K562 (cell line): ENCODE measurements around the gene CPSF4L. TPM values are rescaled to one million over a fixed set of nuclear protein-coding genes. Genes with fewer than 3 reads are reported as not detected.

ENCODE experiments used
- CAMTA2 ChIP-seq: fragments of 250-450 bp; sonication (Bioruptor Pico); conservative IDR thresholded peaks from 2 replicates; pipeline ENCODE4 v1.5.1; 2022
- CTBP1 ChIP-seq: fragments of 450-650 bp; IDR thresholded peaks from 2 replicates; pipeline ENCODE4 v1.6.1; 2016; ENCODE audit warnings: borderline replicate concordance
- ERF ChIP-seq: fragments of 450-650 bp; formaldehyde crosslinking; IDR thresholded peaks from 2 replicates; pipeline ENCODE4 v1.4.0; 2020; ENCODE audit warnings: mild to moderate bottlenecking, mixed read lengths
- FOXA1 ChIP-seq: fragments of 450-650 bp; IDR thresholded peaks from 2 replicates; pipeline ENCODE4 v1.6.1; 2016; ENCODE audit warnings: mild to moderate bottlenecking, borderline replicate concordance
- HMG20A ChIP-seq: fragments of 450-650 bp; formaldehyde crosslinking; conservative IDR thresholded peaks from 2 replicates; pipeline ENCODE4 v1.4.0; 2020; ENCODE audit warnings: mild to moderate bottlenecking, mixed read lengths
- HNRNPUL1 ChIP-seq: fragments of 200-400 bp; formaldehyde crosslinking; IDR thresholded peaks from 2 replicates; pipeline ENCODE4 v1.6.1; 2017; ENCODE audit warnings: low read length
- ILF3 ChIP-seq: fragments of 450-650 bp; IDR thresholded peaks from 2 replicates; pipeline ENCODE4 v1.6.1; 2018; ENCODE audit warnings: antibody characterized with exemption, mild to moderate bottlenecking, moderate library complexity, borderline replicate concordance
- ILK ChIP-seq: fragments of 450-650 bp; IDR thresholded peaks from 2 replicates; pipeline ENCODE4 v1.6.1; 2016; ENCODE audit warnings: missing genetic modification characterization, low read depth, mild to moderate bottlenecking, missing compliant biosample characterization, moderate library complexity, borderline replicate concordance
- KLF6 ChIP-seq: fragments of 250-450 bp; sonication (Bioruptor Pico); IDR thresholded peaks from 2 replicates; pipeline ENCODE4 v1.4.0; 2020; ENCODE audit warnings: mild to moderate bottlenecking, moderate library complexity, borderline replicate concordance
- MAFK ChIP-seq: IDR thresholded peaks from 2 replicates; pipeline ENCODE4 v1.6.1; 2011; ENCODE audit warnings: low read length, improper control_type of control experiment
- MED1 ChIP-seq: sonication (generic); formaldehyde crosslinking; IDR thresholded peaks from 2 replicates; pipeline ENCODE4 v1.8.1; 2023; ENCODE audit warnings: missing genetic modification reagents, borderline replicate concordance
- MYBL2 ChIP-seq, 2 experiments: fragments of 450-650 bp in 1 of 2; sonication (generic) in 1 of 2; formaldehyde crosslinking in 1 of 2; IDR thresholded peaks; 2 replicates each; pipeline versions ENCODE4 v1.6.1 to v1.8.1; 2017 to 2022; ENCODE audit warnings: borderline replicate concordance in 1 of 2, inconsistent platforms in 1 of 2, low read depth in 1 of 2, mild to moderate bottlenecking in 1 of 2, missing genetic modification reagents in 1 of 2, moderate library complexity in 1 of 2
- PRDM10 ChIP-seq: fragments of 450-650 bp; IDR thresholded peaks from 2 replicates; pipeline ENCODE4 v1.6.1; 2018; ENCODE audit not compliant: partially characterized antibody
- SMARCA4 ChIP-seq: fragments of 450-650 bp; IDR thresholded peaks from 2 replicates; pipeline ENCODE4 v1.6.1; 2016
- TAF9B ChIP-seq: fragments of 450-650 bp; IDR thresholded peaks from 2 replicates; pipeline ENCODE4 v1.6.1; 2018; ENCODE audit warnings: mild to moderate bottlenecking; ENCODE audit not compliant: partially characterized antibody
- ZNF3 ChIP-seq: fragments of 250-450 bp; sonication (Bioruptor Pico); IDR thresholded peaks from 2 replicates; pipeline ENCODE4 v1.5.0; 2021; ENCODE audit warnings: mild to moderate bottlenecking, moderate library complexity
- ZNF311 ChIP-seq: fragments of 250-450 bp; sonication (Bioruptor Pico); IDR thresholded peaks from 2 replicates; pipeline ENCODE4 v1.4.0; 2020; ENCODE audit warnings: mild to moderate bottlenecking, moderate library complexity
- ZNF780A ChIP-seq: fragments of 250-450 bp; sonication (Bioruptor Pico); IDR thresholded peaks from 2 replicates; pipeline ENCODE4 v1.5.0; 2021; ENCODE audit warnings: mild to moderate bottlenecking
- polyA plus RNA-seq, 8 experiments: library from polyadenylated mRNA; depleted of rRNA in 4 of 8; stranded (reverse) in 5 of 8; unstranded in 3 of 8; fragments of >200 nt; fragmentation: Nextera tagmentation in 2 of 8; fragmentation: Illumina TruSeq in 1 of 8; extraction: Ambion mirVana in 2 of 8; extraction: Trizol in 1 of 8; gene quantifications; 2 replicates each; pipeline versions ENCODE4 v1.2.1 to v1.2.3, GENCODE V29; 2011 to 2014; ENCODE audit warnings: inconsistent platforms in 1 of 8, missing spikeins in 1 of 8
- total RNA-seq, 7 experiments: library from RNA; depleted of rRNA in 6 of 7; stranded (reverse); fragments of >200 nt in 6 of 7; fragmentation: Illumina TruSeq in 2 of 7; extraction: Trizol in 2 of 7; gene quantifications; 2 replicates each; pipeline versions ENCODE4 v1.2.1 to v1.2.3, GENCODE V29; 2011 to 2021; ENCODE audit warnings: low replicate concordance in 1 of 7
- TF ChIP-seq, protein P1 (sequence below): fragments of 450-650 bp; conservative IDR thresholded peaks from 2 replicates; pipeline ENCODE4 v1.6.1; 2016; ENCODE audit warnings: missing genetic modification characterization, low read depth, mild to moderate bottlenecking, control low read depth, missing compliant biosample characterization
- TF ChIP-seq, protein P2 (sequence below): fragments of 450-650 bp; IDR thresholded peaks from 2 replicates; pipeline ENCODE4 v1.6.1; 2016; ENCODE audit warnings: missing biosample characterization, missing genetic modification characterization

Gene CPSF4L
- total and polyA plus RNA-seq, 9 of the 15 experiments (the other 6 are each of a cell fraction or from before 2014, with no cell fraction given), result not detected

DNA sequence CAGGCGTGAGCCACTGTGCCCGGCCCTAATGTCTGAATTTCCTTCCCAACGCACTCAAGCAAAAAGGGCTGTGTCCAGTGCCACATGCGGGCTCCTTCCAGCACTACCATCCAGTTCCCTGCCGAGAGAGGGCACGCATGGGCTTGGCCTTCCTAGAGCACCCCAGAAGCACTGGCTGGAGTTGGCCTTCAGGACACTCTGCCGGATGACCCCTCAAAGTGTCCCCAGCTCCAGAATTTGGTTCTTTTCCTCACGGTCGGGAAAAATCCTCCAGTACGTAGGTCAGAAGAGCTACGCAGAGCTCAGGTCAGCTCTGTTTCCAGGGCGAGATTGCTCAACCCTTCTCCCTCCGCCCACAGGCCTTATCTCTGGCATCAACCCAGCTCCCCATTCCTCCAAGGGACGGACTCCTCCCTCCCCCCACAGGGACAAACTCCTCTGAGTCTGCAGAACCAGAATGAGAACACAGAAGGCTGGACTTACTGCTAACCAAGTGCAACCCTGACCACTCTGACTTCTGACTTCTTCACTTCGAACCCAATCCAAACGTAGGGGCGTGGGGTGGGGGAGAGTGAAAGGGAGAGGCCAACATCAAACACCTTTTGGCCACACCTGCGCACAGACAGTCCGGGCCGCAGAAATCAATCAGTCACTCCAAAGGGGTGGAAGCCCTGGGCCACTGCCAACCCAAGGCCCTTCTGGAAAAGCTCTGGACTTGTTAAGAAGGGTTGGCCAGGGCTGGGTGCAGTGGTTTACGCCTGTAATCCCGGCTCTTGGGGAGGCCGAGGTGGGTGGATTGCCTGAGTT is 46.5 kb upstream of the CPSF4L start (continued):
- TF ChIP-seq PRDM10 (peak; percentile 19), ERF (CRISPR knock-in tag) (0 out of 2 replicates have a peak, but pooled peaks have one; percentile 18), SMARCA4 (peak; percentile 92), MED1 (CRISPR knock-in tag) (no peak), MYBL2 (IDR thresholded peaks at IDR 0.05; ENCODE audit: low read depth) (no peak), MYBL2 (CRISPR knock-in tag; IDR thresholded peaks at IDR 0.05; ENCODE audit: borderline replicate concordance) (no peak), HNRNPUL1 (no peak), CAMTA2 (no peak), FOXA1 (no peak), KLF6 (CRISPR knock-in tag) (no peak), ZNF3 (CRISPR knock-in tag) (no peak), ILF3 (no peak), ZNF780A (CRISPR knock-in tag) (no peak), MAFK (no peak), ILK (tag) (no peak), ZNF311 (no peak), CTBP1 (peak; percentile 87; the same call in 1 of the 2 replicates), TAF9B (peak; percentile 21), HMG20A (CRISPR knock-in tag) (no peak)
- TF ChIP-seq, protein P1, sequence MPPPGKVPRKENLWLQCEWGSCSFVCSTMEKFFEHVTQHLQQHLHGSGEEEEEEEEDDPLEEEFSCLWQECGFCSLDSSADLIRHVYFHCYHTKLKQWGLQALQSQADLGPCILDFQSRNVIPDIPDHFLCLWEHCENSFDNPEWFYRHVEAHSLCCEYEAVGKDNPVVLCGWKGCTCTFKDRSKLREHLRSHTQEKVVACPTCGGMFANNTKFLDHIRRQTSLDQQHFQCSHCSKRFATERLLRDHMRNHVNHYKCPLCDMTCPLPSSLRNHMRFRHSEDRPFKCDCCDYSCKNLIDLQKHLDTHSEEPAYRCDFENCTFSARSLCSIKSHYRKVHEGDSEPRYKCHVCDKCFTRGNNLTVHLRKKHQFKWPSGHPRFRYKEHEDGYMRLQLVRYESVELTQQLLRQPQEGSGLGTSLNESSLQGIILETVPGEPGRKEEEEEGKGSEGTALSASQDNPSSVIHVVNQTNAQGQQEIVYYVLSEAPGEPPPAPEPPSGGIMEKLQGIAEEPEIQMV, result peak; percentile 77
- TF ChIP-seq, protein P2, sequence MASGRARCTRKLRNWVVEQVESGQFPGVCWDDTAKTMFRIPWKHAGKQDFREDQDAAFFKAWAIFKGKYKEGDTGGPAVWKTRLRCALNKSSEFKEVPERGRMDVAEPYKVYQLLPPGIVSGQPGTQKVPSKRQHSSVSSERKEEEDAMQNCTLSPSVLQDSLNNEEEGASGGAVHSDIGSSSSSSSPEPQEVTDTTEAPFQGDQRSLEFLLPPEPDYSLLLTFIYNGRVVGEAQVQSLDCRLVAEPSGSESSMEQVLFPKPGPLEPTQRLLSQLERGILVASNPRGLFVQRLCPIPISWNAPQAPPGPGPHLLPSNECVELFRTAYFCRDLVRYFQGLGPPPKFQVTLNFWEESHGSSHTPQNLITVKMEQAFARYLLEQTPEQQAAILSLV (tag), result peak; percentile 86
